Hematopoietic multipotent progenitor cell (in vitro differentiated cells): ENCODE data around the gene OTUD4. TPM values are rescaled to one million over a fixed set of nuclear protein-coding genes. Genes with fewer than 3 reads are reported as not detected.
A peak's percentile ranks its signal among the peaks of the same experiment; 100 is the strongest.
"Not testable (repeated sequence)": the region's sequence is repeated elsewhere in the genome, so short reads cannot be mapped to it uniquely, and the experiment has no call there.

Experiments used
- DNase-seq, 3 donors: peaks; one replicate each; pipeline ENCODE4 v3.0.0-alpha.2; 2011 to 2015; ENCODE audit warnings: low read depth in 2 of 3, low spot score in 2 of 3
- total RNA-seq: library from RNA; depleted of rRNA; stranded (reverse); fragments of >200 nt; gene quantifications from one replicate; pipeline ENCODE4 v1.2.3, GENCODE V29; 2012

OTUD4 gene
- total RNA-seq, 1 donor, result 19.9 TPM

GRCh38 chr4:145181091-145181501 is 707 bp upstream of the OTUD4 start:
- no peak for DNase-seq

GRCh38 chr4:145179861-145180297 is 510 bp downstream of the OTUD4 start:
- not testable (repeated sequence) for DNase-seq

- DNase-seq, result peak; percentile 57 to 70 (median 65)
These were observed 1.0 kb downstream of the OTUD4 start for GRCh38 chr4:145179281-145179860.

- DNase-seq, result no peak
These were observed 1.6 kb downstream of the OTUD4 start for GRCh38 chr4:145178740-145179280.

- DNase-seq, result peak in 2 of 3 donors; percentile 31
These were observed 2.4 kb downstream of the OTUD4 start for GRCh38 chr4:145177906-145178538.

GRCh38 chr4:145177511-145177905 is 2.9 kb downstream of the OTUD4 start:
- peak in 1 of 3 donors; percentile 14 for DNase-seq

GRCh38 chr4:145176641-145177432 is 3.6 kb downstream of the OTUD4 start:
- DNase-seq, result peak in 1 of 3 donors; percentile 14

GRCh38 chr4:145171911-145172310 is 8.5 kb downstream of the OTUD4 start:
- DNase-seq, result no peak

GRCh38 chr4:145170223-145170622 is 10.2 kb downstream of the OTUD4 start:
- DNase-seq, result no peak

GRCh38 chr4:145168581-145169187 is 11.7 kb downstream of the OTUD4 start:
- no peak for DNase-seq

- DNase-seq, result no peak
These were observed 12.5 kb downstream of the OTUD4 start for GRCh38 chr4:145167887-145168286.

GRCh38 chr4:145161549-145161948 is 18.8 kb downstream of the OTUD4 start:
- no peak for DNase-seq

- DNase-seq, result no peak
These were observed 23.4 kb downstream of the OTUD4 start for GRCh38 chr4:145156986-145157385.

- DNase-seq, result no peak
These were observed 25.0 kb downstream of the OTUD4 start for GRCh38 chr4:145155268-145155870.

GRCh38 chr4:145154573-145154972 is 25.8 kb downstream of the OTUD4 start:
- peak in 2 of 3 donors; percentile 35 to 65 for DNase-seq

- DNase-seq, result no peak
These were observed 26.5 kb downstream of the OTUD4 start for GRCh38 chr4:145153904-145154298.

- DNase-seq, result no peak
These were observed 27.0 kb downstream of the OTUD4 start for GRCh38 chr4:145153181-145153903.

- DNase-seq, result no peak
These were observed 31.4 kb downstream of the OTUD4 start for GRCh38 chr4:145148980-145149379.

GRCh38 chr4:145136219-145136618 is 44.2 kb downstream of the OTUD4 start:
- DNase-seq, result not testable (repeated sequence)
